GM19324 (cell line): Measurements from ENCODE around the gene PSMD1.
A peak's percentile ranks its signal among the peaks of the same experiment; 100 is the strongest.
"Not testable (repeated sequence)": the region's sequence is repeated elsewhere in the genome, so short reads cannot be mapped to it uniquely, and the experiment has no call there.

ENCODE experiments used
- ATAC-seq: cut with Tn5 transposase; IDR thresholded peaks from one replicate; pipeline ENCODE4 v1.9.1; 2021; ENCODE audit warnings: mild to moderate bottlenecking, moderate library complexity; ENCODE audit not compliant: unreplicated experiment, low FRiP score

The PSMD1 gene

GRCh38 chr2:231051116-231051515, 5.6 kb upstream of the PSMD1 start:
- ATAC-seq = no peak

DNA sequence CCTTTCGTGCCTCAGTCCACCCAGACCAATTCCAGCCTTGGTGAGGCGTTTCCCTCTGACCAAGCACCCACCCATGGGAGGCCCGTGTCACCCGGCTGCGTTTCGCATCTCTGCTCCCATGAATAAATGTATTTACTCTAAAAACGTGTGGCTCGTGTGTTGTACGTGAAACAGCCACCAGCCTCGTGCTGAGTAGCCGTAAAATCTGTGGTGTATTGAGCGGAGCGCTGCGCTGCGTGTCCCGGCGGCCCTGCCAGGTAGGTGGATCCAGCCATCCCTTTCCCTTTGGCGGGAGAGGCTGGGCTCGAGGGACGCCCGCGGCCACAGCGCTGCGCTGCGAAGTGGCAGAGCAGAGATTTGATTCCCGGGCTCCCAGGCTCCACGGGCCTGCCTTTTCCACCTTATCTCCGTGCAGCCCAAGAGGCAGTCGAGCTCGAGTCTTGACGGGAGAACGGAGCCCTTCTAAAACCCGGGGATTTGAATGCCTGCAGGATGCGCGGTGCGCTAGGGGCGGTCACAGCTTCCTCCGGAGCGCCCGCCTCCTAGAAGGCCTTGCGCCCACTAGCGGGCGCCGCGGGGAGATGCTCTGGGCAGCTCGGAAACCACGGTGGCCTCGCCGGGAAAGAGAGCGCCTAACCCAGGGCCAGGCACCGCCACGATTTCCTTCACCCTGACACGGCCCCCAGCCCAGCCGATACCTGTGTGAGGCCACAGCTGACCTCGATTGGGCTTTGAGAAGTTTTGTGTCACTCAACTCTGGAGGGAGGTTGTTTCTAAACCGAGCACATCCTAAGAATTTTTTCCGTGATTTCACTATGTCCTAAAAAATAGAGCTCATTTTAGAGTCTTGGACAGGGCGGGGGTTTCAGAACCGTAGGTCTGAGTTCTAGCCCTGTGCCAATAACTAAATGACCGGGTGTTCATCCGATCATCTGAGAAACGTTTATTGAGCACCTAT, 3.9 kb upstream of the PSMD1 start:
- peak; percentile 48 for ATAC-seq

DNA sequence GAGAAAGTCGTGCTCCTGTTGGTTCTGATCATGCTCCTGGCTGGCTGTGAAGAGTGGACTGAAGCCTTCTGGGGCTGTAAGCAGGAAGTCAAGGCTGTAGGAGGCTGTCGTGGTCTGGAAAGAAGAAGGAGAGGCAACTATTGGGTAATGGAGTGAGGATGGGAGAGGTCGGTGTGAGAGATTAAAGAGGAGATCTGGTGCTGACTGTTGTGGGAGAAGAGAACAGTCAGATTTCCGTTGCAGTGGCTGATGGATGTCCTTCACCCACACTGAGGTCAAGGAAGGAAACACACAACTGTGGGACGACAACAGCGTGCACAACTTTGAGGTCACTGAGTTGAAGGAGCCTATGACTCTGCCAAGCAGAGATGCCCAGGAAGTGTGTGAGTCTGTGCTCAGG, 2.8 kb upstream of the PSMD1 start:
- no peak for ATAC-seq

DNA sequence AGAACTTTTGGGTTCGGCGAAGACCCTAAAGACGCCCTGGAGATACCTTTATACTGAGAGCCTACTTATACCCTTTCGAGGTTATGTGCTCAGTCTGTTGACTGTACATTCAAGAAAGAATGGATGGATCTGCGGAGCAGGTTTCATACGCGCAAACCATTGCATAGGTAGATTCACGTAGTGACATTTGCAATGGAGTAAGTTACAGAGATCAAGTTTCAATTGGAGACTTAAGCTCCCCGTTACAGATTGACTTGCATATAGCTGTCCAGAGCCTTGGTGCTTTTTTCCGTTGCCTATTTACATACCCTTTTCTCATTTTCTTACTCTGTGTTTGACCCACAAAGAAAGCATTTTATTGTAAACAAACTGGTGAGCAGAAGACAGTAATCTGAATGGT, 923 bp downstream of the PSMD1 start:
- no peak for ATAC-seq

GRCh38 chr2:231058761-231059550, 2.3 kb downstream of the PSMD1 start:
- no peak for ATAC-seq

DNA sequence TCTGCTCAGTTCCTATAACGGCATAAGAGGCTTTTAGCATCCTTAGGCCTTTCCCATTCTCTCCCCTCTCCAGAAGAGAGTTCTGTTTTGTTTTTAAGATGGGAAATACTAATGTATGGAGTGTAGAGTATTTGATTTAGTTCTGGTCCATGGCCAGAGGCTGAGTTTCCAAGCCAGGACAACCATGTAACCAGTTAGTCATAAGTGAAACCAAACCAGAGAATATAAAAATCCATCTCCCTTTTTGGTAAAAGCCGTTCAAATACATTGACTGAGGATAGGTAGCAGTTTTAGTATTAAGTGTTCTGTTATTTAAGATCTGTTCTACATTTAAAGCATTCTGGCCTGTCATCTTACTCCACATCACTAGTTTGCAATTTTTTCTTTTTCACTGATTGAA, 3.1 kb downstream of the PSMD1 start:
- no peak for ATAC-seq

DNA sequence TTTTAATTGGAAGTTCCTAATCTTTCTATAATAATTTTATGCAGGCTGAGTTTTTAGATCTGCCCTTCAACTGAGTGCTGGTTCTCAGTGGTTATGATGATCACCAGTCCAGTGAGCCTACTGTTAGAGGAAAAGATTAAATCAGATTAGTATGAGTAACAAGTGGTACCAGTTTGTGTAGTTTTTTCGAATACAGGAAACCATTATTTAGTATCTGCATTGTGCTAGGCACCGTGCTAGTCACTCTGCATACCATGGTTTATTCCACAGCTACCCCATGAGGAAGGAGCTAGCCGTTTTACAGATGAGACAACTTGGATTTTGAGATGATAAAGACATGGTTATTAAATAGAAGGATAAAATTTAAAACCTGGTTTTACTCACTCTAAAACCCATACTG, 6.1 kb downstream of the PSMD1 start:
- no peak for ATAC-seq

GRCh38 chr2:231063347-231063746, 6.7 kb downstream of the PSMD1 start:
- ATAC-seq = no peak

GRCh38 chr2:231065966-231066365, 9.3 kb downstream of the PSMD1 start:
- ATAC-seq = no peak

DNA sequence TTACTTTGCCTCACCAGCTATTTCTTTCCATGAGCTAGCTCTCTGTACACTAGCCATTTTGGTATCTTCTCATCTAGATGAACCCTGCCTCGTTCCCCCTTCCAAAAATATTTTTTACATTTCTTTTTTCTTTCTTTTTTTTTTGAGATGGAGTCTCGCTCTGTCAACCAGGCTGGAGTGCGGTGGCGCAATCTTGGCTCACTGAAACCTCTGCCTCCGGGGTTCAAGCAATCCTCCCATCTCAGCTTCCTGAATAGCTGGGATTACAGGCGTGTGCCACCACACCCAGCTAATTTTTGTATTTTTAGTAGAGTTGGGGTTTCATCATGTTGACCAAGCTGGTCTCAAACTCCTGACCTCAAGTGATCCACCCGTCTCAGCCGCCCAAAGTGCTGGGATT, 10.9 kb downstream of the PSMD1 start:
- not testable (repeated sequence) for ATAC-seq

GRCh38 chr2:231068525-231069222, 12.0 kb downstream of the PSMD1 start:
- ATAC-seq = no peak

DNA sequence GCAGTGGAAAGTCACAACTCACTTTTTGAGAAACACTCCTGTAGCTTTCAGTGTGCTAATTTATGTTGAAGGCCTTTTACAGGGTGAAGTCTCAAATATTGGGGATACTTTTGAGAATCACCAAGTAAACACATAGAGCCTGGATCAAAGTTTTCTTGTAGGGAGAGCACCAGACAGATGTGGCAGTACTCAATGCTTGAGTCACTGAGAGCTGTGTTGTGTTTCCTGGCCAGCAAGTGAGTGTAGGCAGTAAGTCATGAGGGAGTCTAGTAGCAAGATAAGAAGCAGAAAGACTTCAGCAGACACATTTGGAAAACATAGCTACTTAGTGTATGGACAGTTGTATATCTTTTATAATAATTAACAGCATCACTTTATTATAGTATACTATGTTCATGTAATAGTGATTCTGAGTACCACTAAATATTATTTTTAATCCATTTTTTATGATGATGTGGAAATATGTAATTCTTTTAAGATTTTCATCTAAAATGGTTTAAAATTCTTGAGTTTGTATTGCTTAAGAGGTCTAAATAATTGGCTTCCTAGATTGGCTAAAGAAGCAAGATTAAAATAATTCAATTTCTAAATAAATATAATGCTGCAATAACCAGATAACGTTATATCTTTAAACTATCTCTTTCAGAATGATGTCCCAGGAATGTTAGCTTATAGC, 12.8 kb downstream of the PSMD1 start:
- no peak for ATAC-seq

- ATAC-seq = no peak
Measured at GRCh38 chr2:231084565-231084964, 27.9 kb downstream of the PSMD1 start.

DNA sequence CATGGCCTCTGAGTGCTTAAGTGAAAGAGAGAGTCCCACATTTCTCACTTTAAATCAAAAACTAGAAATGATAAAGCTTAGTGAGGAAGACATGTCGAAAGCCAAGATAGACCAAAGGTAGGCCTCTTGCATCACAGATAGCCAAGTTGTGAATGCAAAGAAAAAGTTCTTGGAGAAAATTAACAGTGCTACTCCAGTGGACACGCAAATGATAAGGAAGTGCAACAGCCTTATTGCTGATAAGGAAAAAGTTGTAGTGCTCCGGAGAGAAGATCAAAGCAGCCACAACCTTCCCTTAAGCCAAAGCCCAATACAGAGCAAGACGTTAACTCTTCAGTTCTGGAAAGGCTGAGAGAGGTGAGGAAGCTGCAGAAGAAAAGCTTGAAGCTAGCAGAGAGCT, 32.1 kb downstream of the PSMD1 start:
- ATAC-seq = no peak

GRCh38 chr2:231093933-231094332, 37.3 kb downstream of the PSMD1 start:
- no peak for ATAC-seq

DNA sequence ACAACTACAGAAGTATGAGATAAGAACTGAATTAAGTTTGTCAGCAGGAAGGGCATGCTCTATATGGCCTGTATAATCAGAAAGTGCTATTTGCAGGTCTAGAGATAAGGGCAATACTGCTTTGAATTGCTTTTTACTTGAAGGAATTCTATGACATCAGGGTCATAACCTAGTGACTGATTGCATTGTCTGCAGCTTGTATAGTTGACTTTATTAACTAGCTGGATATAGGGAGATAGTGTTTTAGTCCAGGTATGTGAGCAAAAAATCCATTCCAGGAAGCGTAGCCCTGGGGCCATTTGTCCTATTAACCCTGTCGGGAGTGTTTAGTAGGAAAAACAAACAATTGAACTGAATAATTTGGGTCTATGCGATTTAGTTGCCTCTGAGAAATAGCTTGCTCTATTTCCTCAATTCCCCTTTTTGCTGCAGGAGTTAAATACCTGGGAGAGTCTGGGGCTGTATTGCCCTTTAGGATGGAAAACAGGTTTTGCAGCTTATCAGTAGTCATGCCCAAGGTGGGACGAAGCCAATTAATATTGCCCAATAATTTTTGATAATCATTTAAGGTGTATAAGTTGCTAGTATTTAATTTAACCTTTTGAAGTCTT, 38.2 kb downstream of the PSMD1 start:
- ATAC-seq = no peak

GRCh38 chr2:231099918-231100317, 43.3 kb downstream of the PSMD1 start:
- no peak for ATAC-seq

GRCh38 chr2:231100321-231100720, 43.7 kb downstream of the PSMD1 start:
- ATAC-seq = not testable (repeated sequence)

GRCh38 chr2:231100990-231101389, 44.3 kb downstream of the PSMD1 start:
- no peak for ATAC-seq

- ATAC-seq = no peak
Measured at GRCh38 chr2:231102772-231103171, 46.1 kb downstream of the PSMD1 start.
